HG03135 (cell line): ENCODE data around the gene MAPK8IP3.
"Not testable (repeated sequence)": the region's sequence is repeated elsewhere in the genome, so short reads cannot be mapped to it uniquely, and the experiment has no call there.

ENCODE experiments used
- ATAC-seq: cut with Tn5 transposase; IDR thresholded peaks from one replicate; pipeline ENCODE4 v1.9.1; 2021; ENCODE audit warnings: mild to moderate bottlenecking, moderate library complexity; ENCODE audit not compliant: unreplicated experiment

The MAPK8IP3 gene

DNA sequence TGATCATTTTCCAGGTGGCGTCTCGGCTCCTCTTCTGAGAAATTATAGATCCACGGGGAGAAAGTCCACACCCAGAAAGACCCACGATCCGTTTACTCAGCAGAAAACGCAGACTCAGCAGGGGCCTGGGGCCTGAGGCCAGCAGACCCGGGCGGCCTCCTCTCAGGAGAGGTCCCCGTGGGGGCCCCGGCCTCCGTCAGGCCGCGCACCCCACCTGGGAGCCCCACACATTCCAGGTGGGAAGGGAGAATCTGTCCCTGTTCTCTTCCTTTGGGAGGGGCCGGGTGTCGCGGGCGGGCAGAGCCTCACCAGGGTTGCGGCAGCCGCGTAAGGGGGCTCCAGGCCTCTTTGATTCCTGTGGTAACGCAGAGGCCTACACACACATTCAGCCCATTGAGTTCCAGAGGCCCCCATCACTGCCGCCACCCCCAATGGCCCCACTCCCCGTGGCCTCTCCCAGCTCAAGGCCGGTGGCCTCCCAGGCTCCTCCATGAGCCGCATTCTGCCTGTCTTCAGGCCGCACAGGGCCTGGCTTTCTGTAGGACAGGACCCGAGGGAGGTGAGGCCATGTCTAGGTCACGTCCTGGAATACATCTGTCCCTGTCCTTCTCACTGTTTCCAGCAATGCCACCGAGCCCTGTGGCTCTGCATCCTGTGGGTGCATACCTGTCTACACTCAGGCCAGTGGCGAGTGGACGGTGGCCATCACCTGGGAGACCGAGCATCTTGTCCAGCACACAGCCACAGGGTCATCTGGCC is 89.1 kb downstream of the MAPK8IP3 start:
- ATAC-seq = no peak

DNA sequence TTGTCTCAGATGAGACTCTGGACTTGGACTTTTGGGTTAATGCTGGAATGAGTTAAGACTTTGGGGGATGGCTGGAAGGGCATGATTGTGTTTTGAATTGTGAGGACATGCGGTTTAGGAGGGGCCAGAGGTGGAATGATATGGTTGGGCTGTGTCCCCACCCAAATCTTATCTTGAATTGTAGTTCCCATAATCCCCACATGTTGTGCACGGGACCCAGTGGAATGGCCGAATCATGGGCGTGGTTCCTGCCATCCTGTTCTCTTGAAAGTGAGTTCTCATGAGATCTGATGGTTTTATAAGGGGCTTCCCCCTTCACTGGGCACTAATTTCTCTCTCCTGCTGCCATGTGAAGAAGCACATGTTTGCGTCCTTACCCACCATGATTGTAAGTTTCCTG is 93.3 kb downstream of the MAPK8IP3 start:
- ATAC-seq = not testable (repeated sequence)

DNA sequence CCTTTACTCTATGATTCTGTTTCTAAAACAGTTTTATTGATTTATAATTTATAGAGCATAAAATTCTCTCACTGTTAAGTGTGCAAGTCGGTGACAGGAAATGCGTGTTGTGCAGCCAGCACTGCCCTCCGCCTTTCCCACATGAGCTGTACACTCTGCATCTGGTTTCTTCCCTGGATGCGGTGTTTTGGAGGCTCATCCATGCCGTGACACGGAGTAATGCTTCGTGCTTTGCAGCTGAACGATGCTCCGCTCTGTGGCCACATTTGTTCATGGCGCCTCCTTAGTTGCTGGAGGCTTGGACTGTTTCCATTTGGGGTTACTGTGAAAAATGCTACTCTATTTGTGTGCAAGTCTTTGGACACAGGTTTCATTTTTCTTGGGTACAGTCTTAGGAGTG is 94.7 kb downstream of the MAPK8IP3 start:
- ATAC-seq = no peak

DNA sequence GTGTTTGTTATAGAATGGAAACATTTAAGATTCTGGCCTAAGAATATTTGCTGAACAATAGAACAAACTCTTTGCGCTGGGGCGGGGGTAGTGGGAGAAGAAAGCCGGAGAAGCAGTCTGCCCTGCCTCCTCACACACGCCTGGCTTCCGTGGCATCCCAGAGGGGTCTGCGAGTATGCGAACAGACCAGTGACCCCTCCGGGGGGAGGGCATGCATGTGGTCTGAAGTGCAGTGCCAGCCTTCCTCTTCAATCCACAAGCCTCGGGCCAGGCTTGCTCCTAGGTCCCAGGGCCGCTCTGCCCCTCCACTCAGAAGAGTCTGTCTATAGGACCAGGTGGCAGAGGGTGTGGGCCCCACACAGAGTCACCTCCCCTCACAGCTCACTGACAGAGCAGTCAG is 101.6 kb downstream of the MAPK8IP3 start:
- ATAC-seq = no peak

DNA sequence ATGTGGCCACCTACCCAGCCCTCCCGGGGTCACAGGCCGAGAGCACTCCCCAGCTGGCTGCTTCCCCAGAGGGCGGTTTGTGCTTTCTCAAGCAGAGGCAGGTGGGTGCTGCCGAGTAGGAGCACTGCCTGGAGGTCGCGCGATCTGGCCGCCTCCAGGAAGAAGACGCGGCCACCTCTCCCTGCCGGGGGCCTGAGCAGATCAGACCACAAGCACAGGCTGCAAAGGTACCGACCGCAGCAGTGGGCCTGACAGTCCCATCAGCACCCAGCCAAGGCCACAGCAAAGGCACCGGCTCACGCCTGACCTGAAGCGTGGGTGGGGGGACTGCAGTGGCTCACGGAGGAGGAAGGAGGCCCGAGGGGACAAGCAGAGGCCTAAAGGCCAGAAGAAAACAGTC is 102.7 kb downstream of the MAPK8IP3 start:
- ATAC-seq = no peak

DNA sequence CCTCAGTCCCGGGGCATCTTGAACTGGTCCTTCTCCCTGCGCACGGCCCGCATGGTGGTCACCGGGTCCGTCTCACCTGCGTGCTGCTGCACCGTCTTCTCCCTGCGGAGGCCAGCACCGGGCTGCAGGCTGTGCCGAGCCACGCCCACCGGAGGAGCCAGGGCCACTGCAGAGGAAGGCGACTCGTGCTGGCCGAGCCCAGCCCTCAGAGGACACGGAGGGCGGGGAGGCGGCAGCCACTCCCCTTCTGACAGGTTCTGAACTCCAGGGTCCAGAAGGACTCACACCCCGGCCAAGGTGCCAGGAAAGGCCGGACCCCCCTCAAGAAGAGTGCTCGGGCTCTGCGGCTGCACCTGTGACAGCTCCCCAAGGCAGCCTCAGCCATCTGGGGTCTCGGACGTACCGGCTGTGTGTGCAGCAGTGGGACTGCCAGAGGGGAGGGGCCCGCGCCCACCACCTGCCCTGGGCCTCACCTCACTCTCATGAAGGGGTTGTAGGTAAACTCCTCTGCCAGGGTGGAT is 103.3 kb downstream of the MAPK8IP3 start:
- no peak for ATAC-seq

DNA sequence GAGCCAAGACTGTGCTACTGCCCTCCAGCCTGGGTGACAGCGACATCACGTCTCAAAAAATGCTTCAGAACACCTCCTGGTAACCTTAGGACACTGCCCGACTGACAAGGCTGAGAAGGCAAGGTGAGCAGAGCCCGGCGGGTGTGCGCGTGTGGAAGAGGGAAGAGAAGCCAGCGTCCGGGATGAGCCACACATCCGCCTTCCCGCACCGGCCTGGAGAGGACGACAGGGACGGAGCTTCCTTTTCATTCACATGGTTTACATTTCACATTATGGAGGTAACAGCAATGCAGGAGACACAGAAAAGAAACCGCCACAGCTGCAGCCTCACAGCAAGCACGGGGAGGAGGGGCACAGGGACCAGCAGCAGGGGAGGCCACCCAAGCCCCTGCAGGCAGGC is 104.1 kb downstream of the MAPK8IP3 start:
- ATAC-seq = no peak

DNA sequence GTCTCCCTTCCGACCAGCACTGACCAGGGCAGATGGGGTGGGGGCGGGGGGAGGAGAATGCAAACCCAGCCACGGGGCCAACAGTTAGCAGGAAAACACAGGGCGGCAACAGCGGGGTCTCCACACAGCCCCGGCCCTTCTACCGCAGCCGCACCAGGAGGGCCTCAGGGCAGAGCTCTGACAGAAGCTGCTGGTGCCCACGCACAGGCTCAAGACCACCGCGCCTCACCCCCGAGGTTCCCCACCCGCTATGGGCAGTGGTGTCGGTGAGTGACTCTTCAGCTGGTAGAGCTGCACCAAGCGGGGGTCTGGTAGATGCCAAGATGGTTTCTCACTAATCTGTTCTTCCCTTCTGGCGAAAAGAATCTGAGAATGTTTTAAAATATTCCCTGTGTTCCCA is 104.5 kb downstream of the MAPK8IP3 start:
- no peak for ATAC-seq

DNA sequence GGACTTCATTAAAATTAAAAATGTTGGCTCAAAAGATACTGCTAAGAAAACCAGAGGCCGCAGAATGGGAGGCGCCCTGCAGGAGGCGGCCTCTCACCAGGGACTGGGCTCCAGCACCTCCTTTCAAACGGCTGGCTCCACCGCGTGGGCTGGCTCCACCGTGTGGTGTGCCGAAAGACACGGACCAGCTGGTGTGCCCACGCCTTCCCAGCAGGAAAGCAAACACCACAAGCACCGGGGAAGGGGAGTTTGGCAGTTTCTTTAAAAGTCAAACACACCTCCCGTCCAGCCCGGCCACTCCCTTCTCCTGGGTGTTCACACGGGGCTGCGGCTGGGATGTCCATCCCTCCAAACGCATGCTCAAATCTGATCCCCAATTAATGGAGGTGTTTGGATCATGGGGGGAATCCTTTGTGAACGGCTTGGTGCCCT is 106.8 kb downstream of the MAPK8IP3 start:
- no peak for ATAC-seq

DNA sequence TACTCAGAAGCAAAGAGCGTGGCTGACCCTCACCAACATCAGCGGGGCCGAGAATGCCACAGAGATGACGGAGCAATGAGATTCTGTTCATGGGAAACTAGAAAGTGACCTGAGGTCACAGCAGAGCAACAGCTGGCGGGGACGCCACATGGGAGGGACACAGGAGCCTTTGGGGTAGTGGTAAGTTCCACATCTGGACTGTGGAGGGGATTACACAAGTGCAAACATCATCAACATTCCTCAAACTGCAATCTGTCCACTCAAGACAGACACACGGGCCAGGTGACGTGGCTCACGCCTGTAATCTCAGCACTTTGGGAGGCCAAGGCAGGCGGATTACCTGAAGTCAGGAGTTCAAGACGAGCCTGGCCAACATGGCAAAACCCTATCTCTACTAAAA is 109.5 kb downstream of the MAPK8IP3 start:
- ATAC-seq = no peak

DNA sequence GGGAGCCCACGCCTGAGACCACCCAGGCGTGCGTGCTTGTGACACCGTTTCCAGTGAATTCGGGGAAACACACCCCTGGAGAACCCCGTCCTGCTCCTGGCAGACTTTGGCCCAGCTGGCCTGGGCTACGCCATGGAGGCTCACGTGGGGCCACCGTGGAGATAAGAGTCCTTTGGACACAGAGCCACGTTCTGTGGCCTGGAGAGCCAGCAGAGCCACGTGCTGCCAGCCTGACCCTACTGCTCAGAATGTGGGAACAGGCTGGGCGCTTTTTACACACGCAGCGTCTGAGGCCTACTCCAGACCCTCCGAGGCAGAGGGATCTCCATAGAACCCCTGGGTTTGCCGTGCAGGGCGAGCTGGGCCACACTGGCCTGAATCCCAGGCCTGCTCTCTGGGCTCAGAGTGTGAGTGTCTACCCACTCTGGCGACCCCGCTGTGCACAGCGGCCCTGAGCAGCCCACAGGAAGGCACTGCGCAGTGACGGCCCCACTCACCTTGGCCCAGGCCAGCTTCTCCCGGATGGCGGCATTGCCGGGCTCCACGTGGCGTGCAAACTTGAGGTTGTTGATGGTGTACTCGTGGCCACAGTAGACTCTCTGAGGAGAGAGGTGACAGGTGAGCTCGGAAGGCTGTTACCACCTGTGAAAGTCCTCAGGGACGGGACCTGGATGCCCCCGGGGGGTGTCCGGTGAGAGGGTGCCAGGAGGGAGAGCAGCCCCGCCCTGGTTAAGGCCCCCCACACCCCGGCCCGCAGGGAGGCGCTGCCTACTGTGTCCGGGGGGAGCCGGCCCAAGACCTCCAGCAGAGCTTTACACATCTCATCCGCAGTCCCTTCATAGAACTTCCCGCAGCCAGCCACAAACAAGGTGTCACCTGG is 110.6 kb downstream of the MAPK8IP3 start:
- no peak for ATAC-seq

DNA sequence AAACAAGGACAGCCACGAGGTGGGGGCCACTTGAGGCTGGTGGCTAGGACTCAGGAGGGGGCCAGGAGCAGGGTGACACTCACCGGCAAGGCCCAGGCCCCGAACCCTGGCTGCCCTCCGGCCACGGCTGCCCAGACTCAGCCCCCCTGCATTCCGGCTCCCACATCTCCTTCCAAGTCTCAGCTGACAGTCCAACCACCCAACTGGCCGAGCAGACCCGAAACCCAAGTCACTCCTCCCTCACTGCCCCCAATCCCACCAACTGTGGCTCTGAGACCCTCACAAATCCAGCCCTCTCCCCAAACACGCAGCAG is 111.2 kb downstream of the MAPK8IP3 start:
- ATAC-seq = no peak

DNA sequence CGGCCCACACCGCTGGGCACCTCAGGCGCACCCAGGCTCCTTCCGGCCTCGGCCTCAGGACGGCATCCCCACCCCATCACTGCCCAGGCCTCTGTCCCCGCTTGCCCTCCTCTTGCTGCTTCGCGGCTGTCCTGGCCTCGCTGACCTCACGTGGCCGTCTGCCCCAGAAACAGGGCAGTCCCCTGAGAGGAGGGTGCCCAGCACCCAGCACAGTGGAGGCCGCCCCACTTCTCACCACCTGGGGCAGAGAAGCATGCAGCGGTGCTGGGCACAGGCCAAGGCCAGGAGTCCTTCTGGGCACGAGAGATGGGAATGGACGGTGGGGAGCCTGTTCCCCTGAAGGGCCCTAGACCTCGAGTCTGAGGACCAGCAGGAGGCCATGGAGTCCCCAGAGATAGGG is 111.7 kb downstream of the MAPK8IP3 start:
- ATAC-seq = no peak

DNA sequence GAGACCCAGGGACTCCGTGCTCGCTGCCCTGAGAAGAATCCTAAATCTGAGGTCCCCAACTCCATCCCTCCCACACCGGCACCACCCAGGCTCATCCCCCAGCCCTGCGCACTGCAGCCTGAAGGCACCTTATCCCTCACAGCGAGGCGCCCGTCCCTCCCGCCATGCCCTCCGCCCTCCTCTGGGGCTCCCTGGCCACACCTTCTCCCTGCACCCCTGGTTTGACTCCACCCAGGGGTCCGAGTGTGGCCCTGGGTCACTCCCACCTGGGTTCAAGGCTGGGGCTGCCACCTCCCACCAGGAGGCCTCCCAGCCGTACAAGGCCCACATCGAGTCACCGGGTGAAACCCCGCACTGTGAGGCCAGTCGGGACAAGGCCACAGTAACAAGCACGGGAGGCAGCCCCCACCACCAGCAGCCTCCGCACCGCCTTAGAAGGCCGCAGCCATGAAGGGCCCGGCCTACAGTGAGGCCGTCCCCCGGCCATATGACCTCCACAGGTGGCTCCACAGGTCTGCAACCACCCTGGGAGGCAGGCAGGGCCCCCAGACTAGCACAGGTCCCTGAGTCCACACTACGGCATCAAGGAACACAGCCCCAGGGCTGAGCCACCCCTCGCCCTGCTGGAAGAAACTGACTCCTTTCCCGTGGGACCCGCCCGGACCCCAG is 112.3 kb downstream of the MAPK8IP3 start:
- ATAC-seq = no peak

DNA sequence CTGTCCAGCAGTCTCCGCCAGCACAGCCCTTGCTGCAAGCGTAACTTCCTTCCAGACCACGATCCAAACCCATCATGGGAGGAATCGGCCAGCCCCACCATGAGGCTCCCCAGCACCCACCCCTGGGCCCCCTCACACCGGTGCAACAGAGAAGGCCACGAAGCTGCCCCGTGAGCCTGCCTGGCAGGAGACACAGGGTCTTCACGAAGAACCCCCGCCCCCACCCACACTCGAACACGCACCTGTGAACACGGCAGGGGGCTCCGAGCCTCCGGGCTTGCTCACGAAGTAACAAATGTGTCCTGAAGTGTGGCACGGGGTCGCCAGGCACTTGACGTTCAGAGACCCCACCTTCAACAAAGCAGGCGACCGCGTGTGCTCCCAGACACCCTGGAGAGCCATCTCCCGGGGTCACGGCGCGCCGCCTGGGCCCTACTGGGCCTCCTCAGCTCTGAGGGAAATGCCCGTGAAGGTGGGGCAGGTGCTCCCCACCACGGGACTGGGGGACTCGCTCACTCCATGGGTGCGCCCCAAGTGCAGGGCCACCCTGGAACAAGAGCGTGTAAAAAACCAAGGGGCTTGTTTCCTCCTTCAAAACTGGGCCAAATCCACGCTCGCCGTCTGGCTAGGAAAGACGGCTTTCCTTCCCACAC is 113.0 kb downstream of the MAPK8IP3 start:
- no peak for ATAC-seq

DNA sequence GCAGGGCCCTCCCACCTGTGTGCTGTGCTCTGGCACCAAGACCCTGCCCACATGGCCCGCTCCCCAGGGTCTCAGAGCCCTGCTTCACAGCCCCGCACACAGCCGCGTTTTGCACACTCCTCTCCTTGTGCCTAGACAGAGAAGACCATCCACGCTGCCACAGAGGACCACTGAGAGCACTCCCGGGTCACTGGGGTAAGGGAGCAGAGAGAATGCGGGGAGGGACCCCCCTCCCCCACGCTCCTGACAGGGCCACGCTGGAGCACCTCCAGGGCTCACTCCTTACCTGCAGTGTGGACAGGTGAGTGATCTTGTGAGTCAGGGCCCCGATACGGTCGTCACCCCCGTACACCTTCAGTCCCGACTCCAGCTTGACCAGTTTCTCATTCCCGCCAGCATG is 113.6 kb downstream of the MAPK8IP3 start:
- no peak for ATAC-seq
